Measurements from ENCODE around the gene COPS7A.
A peak's percentile ranks its signal among the peaks of the same experiment; 100 is the strongest.

COPS7A gene

DNA sequence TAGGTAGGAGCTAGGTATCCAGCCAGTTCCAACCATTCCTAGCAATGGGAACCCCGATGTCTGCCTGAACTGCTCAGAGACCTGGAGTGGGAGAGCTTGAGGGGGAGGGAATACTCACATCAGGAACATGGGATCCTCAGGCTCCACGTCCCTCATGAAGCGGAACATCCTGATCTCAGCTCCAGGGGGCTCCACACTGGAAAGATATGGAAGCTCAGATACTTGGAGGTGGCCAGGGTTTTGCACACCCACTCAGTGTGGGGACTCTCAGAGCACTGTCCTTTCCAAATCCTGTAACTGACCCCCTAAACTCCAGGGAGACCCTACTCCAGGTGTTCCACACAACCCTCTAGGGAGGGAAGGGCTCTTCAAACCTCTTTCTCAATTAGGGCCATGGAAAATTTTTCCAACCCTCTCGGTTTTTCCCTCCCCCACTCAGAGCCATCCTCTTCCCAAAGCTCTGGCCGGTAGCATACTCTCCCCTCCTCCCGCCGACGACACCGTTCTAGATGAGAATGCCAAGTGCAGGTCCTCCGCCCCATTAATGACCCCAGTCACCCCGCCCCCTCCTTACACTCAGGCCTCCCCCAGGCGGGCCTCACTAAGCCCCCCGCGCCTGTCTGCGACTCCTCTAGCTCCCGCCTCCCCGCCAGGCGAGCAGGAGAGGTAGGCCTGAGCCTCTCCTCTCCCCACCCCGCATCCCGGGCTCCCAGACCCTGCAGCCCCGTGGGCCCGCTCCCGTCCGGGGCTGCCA, 28.5 kb downstream of the COPS7A start:
- DNase-seq, result peak; percentile 25

DNA sequence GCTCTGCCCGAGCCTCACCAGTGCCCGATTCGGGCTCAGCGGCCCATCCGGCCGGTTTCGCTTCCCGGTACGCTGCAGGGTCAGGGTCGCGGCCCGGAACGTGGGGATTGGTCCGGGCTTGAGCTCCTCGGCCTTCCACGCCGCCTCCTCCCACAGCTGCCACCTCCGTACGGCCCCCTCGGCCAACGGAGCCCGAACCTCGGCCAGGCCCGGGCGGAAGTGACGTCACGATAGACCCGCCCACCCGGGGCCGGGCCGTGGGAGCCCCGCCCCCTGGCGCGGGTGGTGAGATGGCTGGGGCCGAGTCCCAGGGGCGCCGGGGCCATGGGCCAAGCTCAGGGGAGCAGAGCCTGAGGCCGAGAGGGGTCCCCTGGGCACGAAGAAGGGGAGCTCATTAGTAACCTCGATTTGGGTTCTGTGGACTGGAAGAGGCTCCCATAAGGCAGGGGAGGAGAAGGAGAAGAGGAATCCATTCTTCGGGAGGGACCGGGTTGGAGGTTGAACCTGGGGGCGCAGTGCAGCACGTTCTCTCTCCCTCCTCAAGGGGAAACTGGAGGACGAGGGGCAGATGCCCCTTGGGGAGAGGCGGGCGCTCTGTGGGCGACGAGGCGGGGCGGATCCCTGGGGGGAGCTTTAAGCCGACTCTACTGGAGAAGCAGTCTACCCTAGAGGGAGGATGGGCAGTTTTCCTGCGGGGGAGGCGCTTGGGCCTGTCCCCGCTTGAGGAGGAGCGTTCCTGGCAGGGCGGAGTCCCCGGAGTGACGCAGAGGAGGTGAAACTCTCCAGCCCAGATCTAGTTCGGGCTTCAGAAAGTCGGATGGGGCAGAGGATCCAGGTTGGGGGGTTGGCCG, 29.3 kb downstream of the COPS7A start, which contains the start of gene MLF2:
Gene MLF2, minus strand, starts transcription at position 221 of the 851 bp plus-strand sequence. CDS start 807 bp downstream, outside the sequence.
- DNase-seq, result peak; percentile 98

DNA sequence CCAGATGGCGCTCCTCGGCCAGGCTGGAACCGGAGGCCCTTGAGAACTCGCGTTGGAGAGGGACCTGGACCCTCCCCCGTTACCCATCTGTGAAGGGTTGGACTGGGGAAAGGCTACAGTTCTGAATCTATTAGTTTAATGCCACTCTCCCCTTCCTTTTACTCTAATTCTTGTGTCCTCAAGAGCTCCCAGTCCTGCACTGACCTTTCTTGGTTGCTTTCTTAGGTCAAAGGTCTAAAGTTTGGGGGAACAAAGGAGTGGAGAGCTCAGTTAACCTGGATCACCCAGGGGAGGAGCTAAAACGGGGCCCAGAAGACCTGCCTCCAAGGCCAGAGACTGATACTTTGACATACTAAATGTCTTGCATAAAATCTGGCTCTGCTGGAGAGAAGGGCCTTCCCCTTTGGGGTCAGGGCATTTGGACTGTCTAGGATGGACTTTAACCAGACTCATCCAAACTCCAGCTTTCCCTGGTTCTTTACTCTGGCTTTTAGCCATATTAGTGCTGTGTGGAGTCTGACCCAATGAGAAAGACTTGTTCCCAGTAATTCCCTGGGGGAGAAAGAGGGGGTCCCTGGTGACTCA, 30.0 kb downstream of the COPS7A start:
- DNase-seq, result no peak

GRCh38 chr12:6754411-6754810, 30.6 kb downstream of the COPS7A start:
- DNase-seq, result no peak

- no peak for DNase-seq
Observed at GRCh38 chr12:6757028-6757690, 33.3 kb downstream of the COPS7A start.

DNA sequence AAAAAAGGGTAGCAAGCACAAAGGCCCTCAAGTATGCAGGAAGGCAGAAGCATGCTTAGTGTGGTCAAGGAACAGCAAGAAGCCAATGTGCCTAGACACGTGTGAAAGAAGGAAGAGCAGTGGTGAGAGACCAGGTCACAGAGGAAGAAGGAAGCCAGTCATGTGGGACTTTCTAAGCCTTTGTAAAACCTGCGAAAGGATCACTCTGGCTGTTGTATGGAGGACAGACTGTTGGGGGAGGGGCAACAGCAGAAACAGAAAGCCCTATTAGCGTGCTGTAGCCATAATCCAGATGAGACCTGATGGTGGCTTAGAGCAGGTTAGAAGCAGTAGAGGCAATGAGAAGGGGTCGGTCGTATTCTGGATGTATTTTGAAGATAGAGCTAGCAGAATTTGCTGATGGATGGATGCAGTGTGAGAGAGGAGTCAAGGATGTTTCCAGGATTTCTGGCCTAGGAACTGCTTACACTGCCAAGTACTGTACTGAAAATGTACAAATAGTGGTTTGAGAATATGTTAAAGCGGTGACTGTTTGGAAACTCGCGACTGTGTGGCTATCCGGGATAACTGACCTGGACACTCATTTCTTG, 34.8 kb downstream of the COPS7A start:
- DNase-seq, result no peak

GRCh38 chr12:6759741-6760140, 35.9 kb downstream of the COPS7A start:
- DNase-seq, result no peak

GRCh38 chr12:6763380-6763779, 39.5 kb downstream of the COPS7A start:
- no peak for DNase-seq

DNA sequence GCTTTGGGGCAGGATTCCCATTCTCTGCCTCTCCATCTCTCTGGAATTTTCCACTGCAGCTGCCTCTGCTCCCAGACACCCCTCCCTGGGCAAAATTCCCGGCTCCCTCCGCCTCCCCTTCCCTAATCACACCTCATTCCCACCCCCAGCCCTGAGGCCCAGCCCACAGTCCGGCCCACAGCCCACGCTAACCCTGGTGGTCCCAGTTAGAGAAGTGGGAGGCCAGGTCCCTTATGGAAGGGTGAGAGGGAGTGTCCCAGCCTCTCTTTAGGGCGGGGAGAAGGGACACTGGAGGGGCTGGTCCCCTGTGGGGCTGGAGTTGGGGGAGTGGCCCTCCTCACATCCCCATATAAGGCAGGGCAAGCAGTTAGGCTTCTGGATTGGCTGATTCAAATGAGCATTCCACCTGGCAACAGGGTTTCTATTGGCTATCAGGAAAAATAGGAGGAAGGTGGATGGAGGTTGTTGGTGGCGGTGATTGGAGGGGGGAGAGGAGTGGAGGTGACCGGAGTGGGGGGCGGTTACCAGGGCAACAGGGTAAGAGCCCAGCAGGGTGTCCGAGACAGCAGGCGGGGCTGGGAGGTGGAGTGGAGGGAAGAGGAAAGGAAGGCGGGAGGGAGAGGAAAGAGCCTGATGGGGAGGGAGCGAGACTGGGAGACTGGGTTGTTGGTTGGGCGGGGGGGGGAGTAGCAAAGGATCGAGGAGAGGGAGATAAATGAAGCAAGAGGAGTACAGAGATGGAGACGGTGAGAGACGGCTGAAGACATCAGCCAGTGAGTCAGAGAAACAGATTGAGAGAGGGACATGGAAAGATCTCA, 40.4 kb downstream of the COPS7A start:
- peak; percentile 74 for DNase-seq

GRCh38 chr12:6765048-6765633, 41.3 kb downstream of the COPS7A start:
- no peak for DNase-seq

DNA sequence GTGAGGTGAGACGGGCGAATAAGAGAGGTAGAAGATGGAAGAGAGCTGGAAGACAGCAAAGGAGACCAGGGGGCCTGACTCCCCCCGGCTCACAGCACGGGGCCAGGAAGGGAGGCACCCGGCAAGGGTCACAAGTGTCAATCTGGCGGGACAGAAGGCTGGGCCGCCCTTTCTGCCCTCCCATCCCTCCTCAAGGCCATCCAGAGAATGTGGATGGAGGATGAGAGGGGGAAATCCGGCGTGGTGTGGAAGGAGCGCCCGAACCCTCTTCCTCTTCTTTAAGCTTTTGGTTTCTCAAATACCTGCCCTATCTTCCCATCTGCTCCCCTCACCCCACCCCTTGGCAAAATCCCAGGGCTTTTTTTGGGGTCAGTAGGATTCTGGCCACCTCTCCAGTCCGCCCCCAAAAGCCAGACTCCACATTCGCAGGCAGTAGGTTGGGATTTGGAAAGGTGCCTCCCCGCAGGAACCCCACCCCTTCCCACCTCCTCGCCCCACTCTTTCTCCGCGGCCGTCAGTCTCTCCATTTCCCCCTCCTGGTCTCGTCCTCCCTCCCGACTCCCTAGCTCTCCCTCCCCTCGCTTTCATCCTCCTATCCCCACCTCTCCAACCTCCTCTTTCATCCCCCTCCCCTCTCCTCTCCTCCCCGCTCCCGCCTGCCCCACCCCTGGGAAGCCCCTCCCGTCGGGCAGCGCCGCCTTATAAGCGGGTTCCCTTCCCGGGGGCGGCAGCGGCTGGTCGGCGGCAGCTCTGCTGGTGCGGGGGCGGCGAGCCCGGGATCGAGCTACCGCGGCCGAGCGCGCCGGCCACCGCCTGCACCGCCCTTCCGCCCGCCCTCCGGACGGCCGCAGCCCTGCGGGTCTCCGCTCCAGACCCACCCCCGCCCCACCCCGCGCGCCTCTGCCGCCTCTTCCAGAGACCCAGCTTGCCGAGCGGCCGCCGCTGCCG, 42.1 kb downstream of the COPS7A start, which contains the start of gene PTMS:
Gene PTMS, plus strand, starts transcription at position 730 of the 948 bp plus-strand sequence. CDS start 343 bp downstream, outside the sequence.
- DNase-seq, result no peak

DNA sequence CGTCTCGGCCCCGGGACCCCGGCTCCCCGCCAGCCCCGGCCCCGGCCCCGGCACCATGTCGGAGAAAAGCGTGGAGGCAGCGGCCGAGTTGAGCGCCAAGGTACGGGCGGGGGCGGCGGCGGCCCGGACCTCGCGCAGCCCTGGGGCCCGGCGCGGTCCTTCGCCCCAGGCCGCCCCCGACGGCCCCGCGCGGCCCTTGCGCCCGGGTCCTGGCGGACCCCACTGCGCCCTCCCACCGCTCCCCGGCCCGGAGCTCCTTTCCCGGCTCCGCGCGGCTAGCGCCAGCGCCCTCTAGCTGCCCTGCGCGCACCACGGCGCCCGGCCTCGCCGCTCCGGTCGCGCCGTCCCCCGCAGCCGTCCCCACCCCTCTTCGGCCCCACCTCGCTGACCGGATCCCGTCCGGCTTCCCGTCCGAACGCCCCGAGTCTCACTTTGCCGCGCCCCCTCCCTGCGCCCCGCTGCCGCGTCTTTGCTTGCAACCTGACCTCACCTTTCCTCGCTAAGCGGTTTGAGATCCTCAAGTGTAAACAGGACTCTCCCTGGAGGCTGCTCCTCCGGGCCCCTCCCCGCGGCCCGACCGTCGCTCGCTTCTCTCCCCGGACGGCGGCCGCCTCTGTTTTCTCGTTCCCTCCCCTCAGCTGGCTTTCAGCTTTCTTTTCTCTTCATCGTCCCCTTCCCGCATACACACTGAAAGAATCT, 43.0 kb downstream of the COPS7A start:
- peak; percentile 38 for DNase-seq

GRCh38 chr12:6767353-6768319, 43.8 kb downstream of the COPS7A start:
- DNase-seq, result no peak

- DNase-seq, result no peak
Observed at GRCh38 chr12:6768437-6768914, 44.6 kb downstream of the COPS7A start.

GRCh38 chr12:6768990-6769389, 45.1 kb downstream of the COPS7A start:
- no peak for DNase-seq

DNA sequence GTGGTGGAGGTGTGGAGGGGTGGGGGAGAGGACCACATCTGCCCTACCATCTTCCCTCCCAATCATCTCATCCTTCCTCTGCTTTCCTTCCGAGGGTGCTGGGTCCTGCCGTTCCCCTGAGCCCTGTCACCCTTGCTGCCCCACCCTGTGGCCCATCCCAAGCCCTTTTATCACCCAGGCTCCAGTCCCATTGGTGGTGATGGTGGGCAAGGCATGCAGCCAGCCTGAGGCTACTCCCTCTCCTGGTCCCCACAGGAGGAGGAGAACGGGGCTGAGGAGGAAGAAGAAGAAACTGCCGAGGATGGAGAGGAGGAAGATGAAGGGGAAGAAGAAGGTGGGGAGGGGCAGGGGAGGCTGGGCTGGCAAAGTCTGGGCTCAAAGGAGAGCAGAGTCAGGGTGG, 45.8 kb downstream of the COPS7A start:
- DNase-seq, result no peak

DNA sequence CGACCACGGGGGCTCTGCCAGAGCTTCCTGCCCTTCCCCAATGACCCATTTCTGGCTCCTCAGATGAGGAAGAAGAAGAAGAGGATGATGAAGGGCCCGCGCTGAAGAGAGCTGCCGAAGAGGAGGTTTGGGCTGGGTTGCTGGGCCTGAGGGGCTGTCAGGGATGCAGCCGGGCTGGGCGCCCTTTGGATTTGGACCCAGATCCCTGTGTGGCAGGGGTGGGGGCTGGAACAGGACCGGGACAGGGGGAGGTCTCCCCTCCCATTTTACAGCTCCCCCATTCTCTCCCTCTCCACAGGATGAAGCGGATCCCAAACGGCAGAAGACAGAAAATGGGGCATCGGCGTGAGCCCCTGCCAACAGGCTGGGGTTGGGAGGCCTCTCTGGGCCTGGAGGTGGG, 46.2 kb downstream of the COPS7A start:
- no peak for DNase-seq

GRCh38 chr12:6770600-6770999, 46.8 kb downstream of the COPS7A start:
- DNase-seq, result no peak

All from CD4-positive, alpha-beta T cell treated with Interferon gamma for 1 hour (primary cell).